ENCODE data around the gene PHF21B.

DNA sequence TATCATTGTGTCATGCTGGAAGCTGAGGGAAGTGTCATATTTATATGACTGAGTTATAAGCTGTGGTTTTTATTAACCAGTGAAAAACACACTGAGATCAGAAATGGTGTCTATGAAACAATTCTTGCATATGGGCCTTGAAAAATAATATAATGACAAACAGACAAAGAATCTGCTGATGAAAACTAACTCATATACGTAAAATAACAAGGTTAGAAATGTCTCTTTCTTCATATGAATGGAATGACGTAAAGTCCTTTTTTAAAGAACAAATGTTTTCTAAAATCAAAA lies 48.8 kb upstream of the PHF21B start:
- TF ChIP-seq CTCF (conservative IDR thresholded peaks at IDR 0.05) = no peak
- TF ChIP-seq ZFX (IDR thresholded peaks at IDR 0.05) = no peak
